Measurements from ENCODE around the gene CAMSAP1. TPM values are rescaled to one million over a fixed set of nuclear protein-coding genes. Genes with fewer than 3 reads are reported as not detected.

Gene CAMSAP1
- total RNA-seq, 1 donor from 2014 or later: 150 TPM

- H3K4me1 Mint-ChIP-seq (ENCODE audit: low read depth, unreplicated experiment): peaks cover 27% of the 10 kb centered on the region
- peak overlapping the region; percentile 99 for H3K27ac Mint-ChIP-seq (ENCODE audit: unreplicated experiment)
- no peak for DNase-seq
- peaks cover 30% of the 10 kb centered on the region for H3K9me3 Mint-ChIP-seq (ENCODE audit: unreplicated experiment)
- H3K27me3 Mint-ChIP-seq (ENCODE audit: unreplicated experiment): peaks cover 18% of the 10 kb centered on the region
- H3K4me3 Mint-ChIP-seq (ENCODE audit: unreplicated experiment): peak overlapping the region; percentile 71
- no peak for TF ChIP-seq CTCF (IDR thresholded peaks at IDR 0.05; ENCODE audit: partially characterized antibody, unreplicated experiment)
- H3K36me3 Mint-ChIP-seq (ENCODE audit: unreplicated experiment): no peaks in the 10 kb centered on the region
These were observed 90.7 kb downstream of the CAMSAP1 start for GRCh38 chr9:135816651-135816970.

GRCh38 chr9:135815830-135816650, 91.3 kb downstream of the CAMSAP1 start:
- H3K4me3 Mint-ChIP-seq (ENCODE audit: unreplicated experiment): peak overlapping the region; percentile 71
- H3K9me3 Mint-ChIP-seq (ENCODE audit: unreplicated experiment): peaks cover 31% of the 10 kb centered on the region
- peak; percentile 67 for DNase-seq
- TF ChIP-seq CTCF (IDR thresholded peaks at IDR 0.05; ENCODE audit: partially characterized antibody, unreplicated experiment): no peak
- H3K36me3 Mint-ChIP-seq (ENCODE audit: unreplicated experiment): no peaks in the 10 kb centered on the region
- H3K27me3 Mint-ChIP-seq (ENCODE audit: unreplicated experiment): peaks cover 22% of the 10 kb centered on the region
- peak overlapping the region; percentile 99 for H3K27ac Mint-ChIP-seq (ENCODE audit: unreplicated experiment)
- H3K4me1 Mint-ChIP-seq (ENCODE audit: low read depth, unreplicated experiment): peaks cover 32% of the 10 kb centered on the region

- Mint-ChIP-seq H3K36me3 (ENCODE audit: unreplicated experiment) (no peaks in the 10 kb centered on the region), H3K4me1 (ENCODE audit: low read depth, unreplicated experiment) (peaks cover 33% of the 10 kb centered on the region), H3K4me3 (ENCODE audit: unreplicated experiment) (peak overlapping the region; percentile 38), H3K9me3 (ENCODE audit: unreplicated experiment) (peaks cover 31% of the 10 kb centered on the region), H3K27ac (ENCODE audit: unreplicated experiment) (peak overlapping the region; percentile 99), H3K27me3 (ENCODE audit: unreplicated experiment) (peaks cover 21% of the 10 kb centered on the region)
- DNase-seq: no peak
- no peak for TF ChIP-seq CTCF (IDR thresholded peaks at IDR 0.05; ENCODE audit: partially characterized antibody, unreplicated experiment)
These were observed 91.9 kb downstream of the CAMSAP1 start for GRCh38 chr9:135815413-135815812.

GRCh38 chr9:135814421-135815095, 92.8 kb downstream of the CAMSAP1 start:
- no peak for DNase-seq
- Mint-ChIP-seq H3K27ac (ENCODE audit: unreplicated experiment) (peak overlapping the region; percentile 64), H3K36me3 (ENCODE audit: unreplicated experiment) (no peaks in the 10 kb centered on the region), H3K9me3 (ENCODE audit: unreplicated experiment) (peaks cover 28% of the 10 kb centered on the region), H3K4me3 (ENCODE audit: unreplicated experiment) (no peak overlapping the region), H3K27me3 (ENCODE audit: unreplicated experiment) (peaks cover 21% of the 10 kb centered on the region), H3K4me1 (ENCODE audit: low read depth, unreplicated experiment) (peaks cover 36% of the 10 kb centered on the region)
- no peak for TF ChIP-seq CTCF (IDR thresholded peaks at IDR 0.05; ENCODE audit: partially characterized antibody, unreplicated experiment)

Data from glutamatergic neuron (in vitro differentiated cells).